ENCODE results near the gene ZNF888.
A peak's percentile ranks its signal among the peaks of the same experiment; 100 is the strongest.

ZNF888 gene

DNA sequence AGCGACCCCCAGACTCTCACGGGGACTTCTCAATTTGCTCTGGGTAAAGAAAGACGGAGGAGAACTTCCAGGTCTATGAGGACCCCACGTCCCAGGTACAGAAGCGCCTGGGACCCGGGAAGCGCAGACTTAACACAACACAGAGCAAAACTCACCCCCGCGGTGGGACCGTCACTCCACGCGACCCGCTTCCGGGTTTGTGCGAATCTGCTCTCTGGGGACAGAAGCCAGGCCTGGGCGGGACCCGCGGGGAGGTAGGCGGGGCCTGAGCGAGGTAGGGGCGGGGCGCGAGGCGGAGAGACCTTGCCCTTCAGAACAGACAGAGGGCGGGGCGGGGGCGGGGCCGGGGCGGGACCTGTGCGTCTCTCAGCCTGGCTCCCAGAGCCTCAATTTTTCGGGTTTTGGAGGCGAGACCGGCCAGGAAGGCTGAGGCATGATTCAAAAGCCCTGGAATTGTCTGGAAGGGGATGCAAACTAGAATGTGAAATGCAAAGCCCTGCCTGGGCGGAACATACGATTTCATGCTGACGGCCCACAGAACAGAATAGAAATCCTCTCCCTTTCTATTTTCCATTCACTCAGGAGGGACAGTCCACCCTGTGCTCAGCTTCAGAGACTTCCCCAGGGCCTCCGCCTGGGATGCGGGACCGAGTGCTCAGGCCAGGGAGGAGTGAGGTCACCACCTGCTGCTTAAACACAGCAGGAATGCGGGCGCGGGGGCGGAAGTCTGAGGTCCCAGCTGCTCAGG, 19.3 kb upstream of the ZNF888 start:
- ATAC-seq = peak; percentile 98
- no peak for TF ChIP-seq ZNF70 (CRISPR knock-in tag; IDR thresholded peaks at IDR 0.05)
- TF ChIP-seq TOX (CRISPR knock-in tag; IDR thresholded peaks at IDR 0.05; ENCODE audit: borderline replicate concordance) = no peak
- TF ChIP-seq SNAI2 (CRISPR knock-in tag; IDR thresholded peaks at IDR 0.05) = no peak
- TF ChIP-seq, protein P1, sequence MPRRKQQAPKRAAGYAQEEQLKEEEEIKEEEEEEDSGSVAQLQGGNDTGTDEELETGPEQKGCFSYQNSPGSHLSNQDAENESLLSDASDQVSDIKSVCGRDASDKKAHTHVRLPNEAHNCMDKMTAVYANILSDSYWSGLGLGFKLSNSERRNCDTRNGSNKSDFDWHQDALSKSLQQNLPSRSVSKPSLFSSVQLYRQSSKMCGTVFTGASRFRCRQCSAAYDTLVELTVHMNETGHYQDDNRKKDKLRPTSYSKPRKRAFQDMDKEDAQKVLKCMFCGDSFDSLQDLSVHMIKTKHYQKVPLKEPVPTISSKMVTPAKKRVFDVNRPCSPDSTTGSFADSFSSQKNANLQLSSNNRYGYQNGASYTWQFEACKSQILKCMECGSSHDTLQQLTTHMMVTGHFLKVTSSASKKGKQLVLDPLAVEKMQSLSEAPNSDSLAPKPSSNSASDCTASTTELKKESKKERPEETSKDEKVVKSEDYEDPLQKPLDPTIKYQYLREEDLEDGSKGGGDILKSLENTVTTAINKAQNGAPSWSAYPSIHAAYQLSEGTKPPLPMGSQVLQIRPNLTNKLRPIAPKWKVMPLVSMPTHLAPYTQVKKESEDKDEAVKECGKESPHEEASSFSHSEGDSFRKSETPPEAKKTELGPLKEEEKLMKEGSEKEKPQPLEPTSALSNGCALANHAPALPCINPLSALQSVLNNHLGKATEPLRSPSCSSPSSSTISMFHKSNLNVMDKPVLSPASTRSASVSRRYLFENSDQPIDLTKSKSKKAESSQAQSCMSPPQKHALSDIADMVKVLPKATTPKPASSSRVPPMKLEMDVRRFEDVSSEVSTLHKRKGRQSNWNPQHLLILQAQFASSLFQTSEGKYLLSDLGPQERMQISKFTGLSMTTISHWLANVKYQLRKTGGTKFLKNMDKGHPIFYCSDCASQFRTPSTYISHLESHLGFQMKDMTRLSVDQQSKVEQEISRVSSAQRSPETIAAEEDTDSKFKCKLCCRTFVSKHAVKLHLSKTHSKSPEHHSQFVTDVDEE (CRISPR knock-in tag; IDR thresholded peaks at IDR 0.05) = no peak
- TF ChIP-seq PPARA (CRISPR knock-in tag; IDR thresholded peaks at IDR 0.05; ENCODE audit: borderline replicate concordance) = no peak
- no peak for TF ChIP-seq ESRRG (CRISPR knock-in tag; IDR thresholded peaks at IDR 0.05)
- no peak for TF ChIP-seq ZNF565 (CRISPR knock-in tag; conservative IDR thresholded peaks at IDR 0.05; ENCODE audit: low read depth)
- TF ChIP-seq, protein P2, sequence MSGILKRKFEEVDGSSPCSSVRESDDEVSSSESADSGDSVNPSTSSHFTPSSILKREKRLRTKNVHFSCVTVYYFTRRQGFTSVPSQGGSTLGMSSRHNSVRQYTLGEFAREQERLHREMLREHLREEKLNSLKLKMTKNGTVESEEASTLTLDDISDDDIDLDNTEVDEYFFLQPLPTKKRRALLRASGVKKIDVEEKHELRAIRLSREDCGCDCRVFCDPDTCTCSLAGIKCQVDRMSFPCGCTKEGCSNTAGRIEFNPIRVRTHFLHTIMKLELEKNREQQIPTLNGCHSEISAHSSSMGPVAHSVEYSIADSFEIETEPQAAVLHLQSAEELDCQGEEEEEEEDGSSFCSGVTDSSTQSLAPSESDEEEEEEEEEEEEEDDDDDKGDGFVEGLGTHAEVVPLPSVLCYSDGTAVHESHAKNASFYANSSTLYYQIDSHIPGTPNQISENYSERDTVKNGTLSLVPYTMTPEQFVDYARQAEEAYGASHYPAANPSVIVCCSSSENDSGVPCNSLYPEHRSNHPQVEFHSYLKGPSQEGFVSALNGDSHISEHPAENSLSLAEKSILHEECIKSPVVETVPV (CRISPR knock-in tag; IDR thresholded peaks at IDR 0.05) = no peak
- TF ChIP-seq ZFP30 (CRISPR knock-in tag; IDR thresholded peaks at IDR 0.05) = no peak
- no peak for TF ChIP-seq ZNF8 (CRISPR knock-in tag; IDR thresholded peaks at IDR 0.05)
- TF ChIP-seq, protein P3, sequence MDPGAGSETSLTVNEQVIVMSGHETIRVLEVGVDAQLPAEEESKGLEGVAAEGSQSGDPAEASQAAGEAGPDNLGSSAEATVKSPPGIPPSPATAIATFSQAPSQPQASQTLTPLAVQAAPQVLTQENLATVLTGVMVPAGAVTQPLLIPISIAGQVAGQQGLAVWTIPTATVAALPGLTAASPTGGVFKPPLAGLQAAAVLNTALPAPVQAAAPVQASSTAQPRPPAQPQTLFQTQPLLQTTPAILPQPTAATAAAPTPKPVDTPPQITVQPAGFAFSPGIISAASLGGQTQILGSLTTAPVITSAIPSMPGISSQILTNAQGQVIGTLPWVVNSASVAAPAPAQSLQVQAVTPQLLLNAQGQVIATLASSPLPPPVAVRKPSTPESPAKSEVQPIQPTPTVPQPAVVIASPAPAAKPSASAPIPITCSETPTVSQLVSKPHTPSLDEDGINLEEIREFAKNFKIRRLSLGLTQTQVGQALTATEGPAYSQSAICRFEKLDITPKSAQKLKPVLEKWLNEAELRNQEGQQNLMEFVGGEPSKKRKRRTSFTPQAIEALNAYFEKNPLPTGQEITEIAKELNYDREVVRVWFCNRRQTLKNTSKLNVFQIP (CRISPR knock-in tag; IDR thresholded peaks at IDR 0.05; ENCODE audit: borderline replicate concordance, low read depth) = no peak
- TF ChIP-seq CSDC2 (CRISPR knock-in tag; IDR thresholded peaks at IDR 0.05) = no peak
- TF ChIP-seq ZC3H10 (CRISPR knock-in tag; IDR thresholded peaks at IDR 0.05) = no peak
- TF ChIP-seq, protein P4, sequence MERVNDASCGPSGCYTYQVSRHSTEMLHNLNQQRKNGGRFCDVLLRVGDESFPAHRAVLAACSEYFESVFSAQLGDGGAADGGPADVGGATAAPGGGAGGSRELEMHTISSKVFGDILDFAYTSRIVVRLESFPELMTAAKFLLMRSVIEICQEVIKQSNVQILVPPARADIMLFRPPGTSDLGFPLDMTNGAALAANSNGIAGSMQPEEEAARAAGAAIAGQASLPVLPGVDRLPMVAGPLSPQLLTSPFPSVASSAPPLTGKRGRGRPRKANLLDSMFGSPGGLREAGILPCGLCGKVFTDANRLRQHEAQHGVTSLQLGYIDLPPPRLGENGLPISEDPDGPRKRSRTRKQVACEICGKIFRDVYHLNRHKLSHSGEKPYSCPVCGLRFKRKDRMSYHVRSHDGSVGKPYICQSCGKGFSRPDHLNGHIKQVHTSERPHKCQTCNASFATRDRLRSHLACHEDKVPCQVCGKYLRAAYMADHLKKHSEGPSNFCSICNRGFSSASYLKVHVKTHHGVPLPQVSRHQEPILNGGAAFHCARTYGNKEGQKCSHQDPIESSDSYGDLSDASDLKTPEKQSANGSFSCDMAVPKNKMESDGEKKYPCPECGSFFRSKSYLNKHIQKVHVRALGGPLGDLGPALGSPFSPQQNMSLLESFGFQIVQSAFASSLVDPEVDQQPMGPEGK (CRISPR knock-in tag; IDR thresholded peaks at IDR 0.05; ENCODE audit: borderline replicate concordance) = no peak
- no peak for TF ChIP-seq OSR1 (CRISPR knock-in tag; IDR thresholded peaks at IDR 0.05)
- no peak for TF ChIP-seq BACH2 (CRISPR knock-in tag; IDR thresholded peaks at IDR 0.05; ENCODE audit: borderline replicate concordance)
- TF ChIP-seq, protein P5, sequence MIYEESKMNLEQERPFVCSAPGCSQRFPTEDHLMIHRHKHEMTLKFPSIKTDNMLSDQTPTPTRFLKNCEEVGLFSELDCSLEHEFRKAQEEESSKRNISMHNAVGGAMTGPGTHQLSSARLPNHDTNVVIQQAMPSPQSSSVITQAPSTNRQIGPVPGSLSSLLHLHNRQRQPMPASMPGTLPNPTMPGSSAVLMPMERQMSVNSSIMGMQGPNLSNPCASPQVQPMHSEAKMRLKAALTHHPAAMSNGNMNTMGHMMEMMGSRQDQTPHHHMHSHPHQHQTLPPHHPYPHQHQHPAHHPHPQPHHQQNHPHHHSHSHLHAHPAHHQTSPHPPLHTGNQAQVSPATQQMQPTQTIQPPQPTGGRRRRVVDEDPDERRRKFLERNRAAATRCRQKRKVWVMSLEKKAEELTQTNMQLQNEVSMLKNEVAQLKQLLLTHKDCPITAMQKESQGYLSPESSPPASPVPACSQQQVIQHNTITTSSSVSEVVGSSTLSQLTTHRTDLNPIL (CRISPR knock-in tag; IDR thresholded peaks at IDR 0.05; ENCODE audit: low read depth) = no peak

DNA sequence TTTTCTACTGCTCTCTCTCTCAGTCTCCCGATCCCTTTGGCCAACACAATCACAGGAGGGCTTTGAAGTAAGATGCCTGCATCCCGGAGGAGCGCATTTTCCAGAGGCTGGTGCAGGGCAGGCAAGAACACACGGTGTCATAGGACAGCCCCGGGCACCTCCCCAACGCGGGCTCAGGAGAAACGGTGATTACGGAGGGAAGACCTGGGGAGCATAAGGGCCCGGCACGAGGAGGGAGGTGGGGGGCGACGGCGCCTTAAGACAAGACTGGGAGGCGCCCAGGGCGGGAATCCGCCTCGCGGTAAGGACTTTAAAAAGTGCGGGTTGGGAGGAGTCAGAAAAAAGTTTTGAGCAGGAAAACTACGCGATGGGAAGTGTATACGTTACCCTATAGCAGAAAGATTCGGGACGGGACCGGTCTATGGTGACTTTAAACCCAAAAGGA, 18.7 kb upstream of the ZNF888 start:
- ATAC-seq = peak; percentile 72
- TF ChIP-seq ZC3H10 (CRISPR knock-in tag; IDR thresholded peaks at IDR 0.05) = no peak
- no peak for TF ChIP-seq CSDC2 (CRISPR knock-in tag; IDR thresholded peaks at IDR 0.05)
- TF ChIP-seq TCF4 (CRISPR knock-in tag; IDR thresholded peaks at IDR 0.05; ENCODE audit: borderline replicate concordance) = no peak
- TF ChIP-seq ZFP30 (CRISPR knock-in tag; IDR thresholded peaks at IDR 0.05) = no peak
- TF ChIP-seq, protein P5 (CRISPR knock-in tag; IDR thresholded peaks at IDR 0.05; ENCODE audit: low read depth) = no peak
- no peak for TF ChIP-seq ZNF565 (CRISPR knock-in tag; conservative IDR thresholded peaks at IDR 0.05; ENCODE audit: low read depth)
- no peak for TF ChIP-seq OSR1 (CRISPR knock-in tag; IDR thresholded peaks at IDR 0.05)
- TF ChIP-seq, protein P1 (CRISPR knock-in tag; IDR thresholded peaks at IDR 0.05) = no peak
- no peak for TF ChIP-seq ZNF70 (CRISPR knock-in tag; IDR thresholded peaks at IDR 0.05)
- TF ChIP-seq, protein P2 (CRISPR knock-in tag; IDR thresholded peaks at IDR 0.05) = no peak
- TF ChIP-seq ZNF8 (CRISPR knock-in tag; IDR thresholded peaks at IDR 0.05) = no peak
- TF ChIP-seq ZFP3 (CRISPR knock-in tag; IDR thresholded peaks at IDR 0.05) = no peak
- no peak for TF ChIP-seq ESRRG (CRISPR knock-in tag; IDR thresholded peaks at IDR 0.05)
- no peak for TF ChIP-seq RARB (CRISPR knock-in tag; IDR thresholded peaks at IDR 0.05)
- no peak for TF ChIP-seq ISL1 (CRISPR knock-in tag; IDR thresholded peaks at IDR 0.05)

Measured in SK-N-SH treated with all-trans-retinoic acid at 6 μM for 48 hours (cell line).